GM18907 (cell line): ENCODE results near the gene SNIP1.
"Not testable (repeated sequence)": the region's sequence is repeated elsewhere in the genome, so short reads cannot be mapped to it uniquely, and the experiment has no call there.

Experiments used
- ATAC-seq: cut with Tn5 transposase; IDR thresholded peaks from one replicate; pipeline ENCODE4 v1.9.1; 2021; ENCODE audit warnings: mild to moderate bottlenecking, moderate library complexity; ENCODE audit not compliant: unreplicated experiment

Gene SNIP1

DNA sequence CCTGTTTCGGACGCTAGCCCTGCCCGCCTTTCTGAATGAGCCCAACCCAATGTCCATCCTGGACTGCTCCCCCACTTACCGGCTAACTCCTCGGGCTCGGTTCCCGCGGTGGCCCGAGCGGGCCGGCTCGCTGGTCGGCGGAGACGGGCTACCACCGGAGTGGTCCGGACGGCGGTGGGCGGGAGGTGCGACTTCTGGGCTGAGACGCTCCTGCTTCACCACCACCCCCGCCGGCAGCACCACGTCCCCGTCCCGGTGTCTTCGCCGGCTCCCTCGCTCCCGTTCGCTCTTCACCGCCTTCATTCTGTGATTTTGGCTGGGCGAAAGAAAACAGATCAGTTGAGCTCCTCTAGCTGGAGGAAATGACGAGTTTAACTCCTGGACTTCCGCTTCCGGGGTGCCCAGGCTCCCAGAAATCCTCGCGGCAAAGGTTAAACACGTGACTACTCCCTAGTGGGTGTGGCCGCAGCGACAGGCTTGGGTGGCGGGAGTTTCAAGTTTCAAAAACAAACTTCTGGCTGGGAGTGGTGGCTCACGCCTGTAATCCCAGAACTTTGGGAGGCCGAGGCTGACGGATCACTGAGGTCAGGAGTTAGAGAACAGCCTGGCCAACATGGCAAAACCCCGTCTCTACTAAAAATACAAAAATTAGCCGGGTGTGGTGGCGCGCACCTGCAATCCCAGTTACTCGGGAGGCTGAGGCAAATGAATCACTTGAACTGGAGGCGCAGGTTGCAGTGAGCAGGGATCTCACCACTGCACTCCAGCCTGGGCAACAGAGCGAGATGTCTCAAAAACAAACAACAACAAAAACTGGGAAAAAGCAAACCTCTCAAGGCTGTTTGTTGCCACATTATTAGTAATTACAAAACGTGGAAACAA is at the start of gene SNIP1:
TSS of gene SNIP1 (minus strand) at position 367 of the 882 bp plus-strand sequence. CDS start at position 303, 64 bp downstream.
- peak; percentile 83 for ATAC-seq

GRCh38 chr1:37602750-37603694 is 48.9 kb upstream of the SNIP1 start:
- no peak for ATAC-seq

DNA sequence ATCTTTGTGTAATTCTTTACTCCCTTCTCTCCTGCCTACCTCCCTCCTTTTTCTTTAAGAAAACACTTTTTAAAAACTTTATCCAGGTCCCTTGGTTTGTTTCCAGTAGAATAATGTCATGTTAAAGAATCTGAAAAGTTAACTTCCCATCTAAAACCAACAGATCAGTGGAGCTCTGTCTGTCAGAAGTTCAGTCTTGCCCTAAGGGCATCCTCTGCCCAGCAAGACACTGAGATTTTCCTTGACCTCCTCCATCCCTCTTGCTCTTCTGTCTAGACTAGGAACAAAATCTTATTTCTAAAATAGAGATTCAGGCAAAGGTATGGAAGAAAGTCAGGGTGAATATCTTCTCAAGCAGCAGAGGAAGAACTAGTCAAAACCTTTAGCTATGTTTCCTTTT is 47.3 kb upstream of the SNIP1 start:
- ATAC-seq: no peak

DNA sequence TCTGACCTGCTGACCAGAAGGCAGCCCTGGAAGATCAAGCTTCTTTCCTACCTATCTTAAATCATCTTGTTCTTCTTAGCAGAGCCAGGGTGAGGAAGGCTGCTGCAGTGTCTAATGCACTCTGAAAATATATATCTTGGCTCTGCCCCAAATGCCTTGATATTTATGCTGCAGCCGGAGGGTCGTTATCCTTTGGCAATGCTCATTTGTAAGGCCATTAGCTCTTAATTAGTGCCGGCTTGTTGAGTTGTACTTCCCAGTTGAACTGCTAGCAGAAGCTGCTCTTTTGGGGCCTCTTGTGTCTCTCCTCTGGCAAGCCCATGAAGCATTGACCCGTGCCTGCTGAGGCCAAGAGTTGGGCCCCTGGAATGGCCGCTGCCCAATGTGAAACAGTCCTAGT is 45.8 kb upstream of the SNIP1 start:
- no peak for ATAC-seq

DNA sequence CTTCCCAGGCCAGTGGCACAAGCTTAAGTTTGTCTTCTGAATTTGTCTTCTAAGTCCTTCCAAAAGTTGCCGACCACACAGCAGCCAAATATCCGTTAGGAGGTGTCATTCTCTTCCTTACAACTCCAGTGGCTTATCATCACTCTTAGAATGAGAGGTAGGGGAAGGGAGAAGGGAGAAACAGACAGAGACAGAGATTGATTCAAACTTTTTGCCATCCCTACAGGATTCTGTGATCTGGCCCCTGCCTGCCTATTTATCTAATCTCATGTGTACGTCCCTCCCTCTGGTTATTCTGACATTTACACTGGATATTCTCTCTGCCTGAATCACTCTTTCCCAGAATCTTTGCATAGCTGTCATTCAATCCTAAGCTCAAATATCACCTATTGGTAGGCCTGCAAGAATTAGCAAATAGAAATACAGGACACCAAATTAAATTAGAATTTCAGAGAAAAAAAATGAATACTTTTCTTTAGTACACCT is 42.1 kb upstream of the SNIP1 start:
- no peak for ATAC-seq

DNA sequence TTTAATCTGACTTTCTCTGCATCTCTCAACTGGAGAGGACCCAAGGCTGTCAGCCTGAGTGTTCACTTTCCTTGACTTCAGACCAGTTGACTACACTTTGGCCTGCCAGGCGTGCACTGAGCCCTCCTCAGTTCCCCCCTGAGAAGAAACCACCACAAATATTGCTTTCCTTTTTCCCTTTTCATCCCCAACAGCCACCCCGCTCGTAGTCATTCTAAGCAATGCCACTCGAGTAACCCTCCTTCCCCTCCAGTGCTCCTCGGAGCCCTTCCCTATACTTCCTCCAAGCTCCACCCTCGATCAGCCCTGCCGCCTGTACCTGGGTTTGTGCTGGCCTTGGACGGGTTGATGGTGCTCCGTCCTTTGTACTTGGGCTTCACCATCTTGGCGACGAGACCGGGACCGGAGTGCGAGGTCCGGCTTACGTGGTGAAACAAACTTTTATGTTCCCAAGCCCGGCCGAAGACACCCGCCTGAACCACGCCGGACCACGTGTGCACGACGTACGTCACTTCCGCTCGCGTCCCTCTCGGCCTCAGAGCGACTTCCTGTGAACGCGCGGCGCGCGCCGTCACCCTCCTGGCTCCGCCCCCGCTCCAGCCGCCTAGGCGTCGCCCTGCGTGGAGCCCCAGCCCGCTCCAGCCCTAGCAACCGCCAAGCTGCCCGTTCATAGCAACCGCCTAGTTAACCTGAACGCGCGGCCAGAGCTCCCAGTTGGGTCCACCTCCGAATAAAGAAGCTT is 41.5 kb upstream of the SNIP1 start, which contains the start of gene GNL2:
TSS of gene GNL2 (minus strand) at position 498 of the 742 bp plus-strand sequence. CDS start at position 383, 115 bp downstream.
- ATAC-seq: peak; percentile 96

DNA sequence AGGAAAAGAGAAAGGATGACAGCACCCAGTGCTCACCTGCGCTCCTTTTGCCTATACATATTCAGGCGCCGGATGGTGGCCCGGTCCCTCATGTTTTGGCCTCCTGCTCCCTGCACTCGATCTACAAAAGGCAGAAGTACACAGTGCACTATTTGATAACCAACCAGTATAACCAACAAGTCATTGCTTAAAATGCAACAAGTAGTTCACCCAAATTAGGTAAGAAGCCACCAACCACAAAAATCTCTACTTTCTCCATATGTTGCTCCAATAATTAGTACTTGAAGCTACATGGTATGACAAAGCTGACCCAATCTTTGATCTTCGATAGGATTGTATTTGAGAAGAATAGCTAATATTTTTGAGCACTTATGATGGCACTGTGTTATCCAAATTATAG is 39.6 kb upstream of the SNIP1 start:
- no peak for ATAC-seq

DNA sequence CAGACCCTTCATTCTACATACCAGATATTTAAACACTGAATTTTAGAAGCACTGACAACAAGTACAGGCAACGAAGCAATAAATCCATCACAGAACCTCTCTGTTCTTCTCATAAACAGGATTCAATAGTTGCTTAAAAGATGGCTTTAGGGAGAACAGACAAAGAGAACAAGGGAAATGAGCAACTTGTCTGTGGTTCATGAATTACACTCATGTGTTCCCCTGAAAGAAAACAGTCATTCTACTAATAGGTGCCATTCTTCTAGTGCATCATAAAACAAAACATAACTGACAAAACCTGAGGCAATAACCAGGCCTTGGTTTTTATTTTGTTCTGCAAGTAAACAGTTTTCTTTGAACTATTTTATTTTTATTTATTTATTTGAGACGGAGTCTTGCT is 34.8 kb upstream of the SNIP1 start:
- no peak for ATAC-seq

DNA sequence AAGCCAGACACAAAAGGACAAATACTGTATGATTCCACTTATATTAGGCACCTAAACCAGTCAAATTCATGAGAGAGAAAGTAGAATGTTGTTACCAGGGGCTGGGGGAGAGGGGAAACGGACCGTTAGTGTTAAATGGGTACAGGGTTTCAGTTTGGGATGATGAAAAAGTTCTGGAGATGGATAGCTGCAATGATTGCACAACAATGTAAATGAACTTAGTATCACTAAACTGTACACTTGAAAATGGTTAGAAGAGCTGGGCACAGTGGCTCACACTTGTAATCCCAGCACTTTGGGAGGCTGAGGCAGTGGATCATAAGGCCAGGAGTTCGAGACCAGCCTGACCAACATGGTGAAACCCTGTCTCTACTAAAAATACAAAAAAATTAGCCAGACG is 30.5 kb upstream of the SNIP1 start:
- not testable (repeated sequence) for ATAC-seq

DNA sequence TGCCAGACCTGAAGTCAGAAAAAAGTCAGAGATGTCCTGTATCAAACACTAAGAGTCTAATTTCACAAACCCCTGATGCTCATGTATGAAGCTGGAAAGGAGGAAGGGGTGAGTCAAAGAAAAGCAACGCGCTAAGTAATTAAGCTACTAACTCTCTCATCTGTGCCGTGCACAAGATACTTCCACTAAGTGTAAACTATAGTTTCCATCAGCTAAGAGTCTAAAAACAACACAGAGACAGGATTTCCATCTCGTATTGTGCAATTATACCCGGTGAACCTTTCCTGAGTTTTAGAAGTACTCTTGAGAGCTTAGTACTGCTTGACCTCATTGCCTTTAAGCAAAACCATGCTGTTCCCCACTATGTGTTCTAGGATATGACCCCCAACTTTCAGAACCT is 21.6 kb upstream of the SNIP1 start:
- ATAC-seq: no peak

- no peak for ATAC-seq
These were observed 20.9 kb upstream of the SNIP1 start for GRCh38 chr1:37574834-37575480.

DNA sequence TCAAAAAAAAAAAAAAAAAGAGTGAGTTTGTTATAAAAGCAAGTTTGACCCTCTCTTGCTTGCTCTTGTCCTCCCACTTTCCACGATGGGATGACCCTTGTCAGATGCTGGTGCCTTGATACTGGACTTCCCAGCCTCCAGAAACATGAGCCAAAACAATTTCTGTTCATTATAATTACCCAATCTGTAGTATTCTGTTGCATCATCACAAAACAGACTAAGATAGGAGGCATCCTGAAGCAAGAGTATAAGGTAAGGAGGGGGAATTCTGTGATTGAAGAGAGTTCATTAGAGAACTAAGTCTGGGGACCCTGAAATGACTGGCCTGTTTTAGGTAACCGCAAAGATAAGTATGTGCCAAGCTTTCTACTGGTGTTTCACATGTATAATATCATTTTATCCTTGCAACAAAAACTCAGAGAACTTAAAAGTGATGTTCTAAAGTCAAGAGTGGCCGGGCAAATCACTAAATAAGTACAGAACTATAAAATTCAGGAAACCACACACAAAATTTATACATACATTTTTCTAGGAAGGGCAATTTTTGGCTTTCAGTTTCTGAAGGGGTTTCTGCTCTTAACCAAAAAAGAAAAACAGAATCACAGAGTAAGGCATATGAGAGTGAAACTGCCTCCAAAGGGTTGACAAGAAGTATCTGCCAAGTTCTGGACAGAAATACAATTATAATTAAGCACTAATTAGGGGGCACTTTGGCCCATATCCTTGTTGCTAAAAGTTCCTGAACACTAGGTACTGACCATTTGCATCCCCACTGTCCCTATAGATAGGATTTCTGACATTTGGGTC is 16.6 kb upstream of the SNIP1 start:
- no peak for ATAC-seq

DNA sequence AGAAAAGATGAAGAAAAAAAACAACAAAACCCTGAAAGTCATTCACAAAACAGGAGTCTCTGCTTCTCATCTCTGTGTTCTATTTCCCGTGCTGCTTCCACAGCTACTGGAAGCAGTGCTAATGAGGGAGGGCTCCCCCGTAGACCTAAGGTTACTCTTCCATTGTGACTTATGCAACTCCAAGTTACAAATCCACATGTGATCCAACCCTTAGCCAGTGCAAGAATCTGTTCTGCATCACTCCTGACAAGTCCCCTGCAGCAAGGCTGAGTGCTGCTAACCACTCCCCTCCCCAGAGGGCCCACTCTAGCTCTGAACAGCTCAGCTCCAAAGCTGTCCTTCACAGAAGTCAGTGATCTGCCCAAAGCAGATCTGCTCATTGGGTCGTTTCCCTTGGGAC is 12.9 kb upstream of the SNIP1 start:
- no peak for ATAC-seq

DNA sequence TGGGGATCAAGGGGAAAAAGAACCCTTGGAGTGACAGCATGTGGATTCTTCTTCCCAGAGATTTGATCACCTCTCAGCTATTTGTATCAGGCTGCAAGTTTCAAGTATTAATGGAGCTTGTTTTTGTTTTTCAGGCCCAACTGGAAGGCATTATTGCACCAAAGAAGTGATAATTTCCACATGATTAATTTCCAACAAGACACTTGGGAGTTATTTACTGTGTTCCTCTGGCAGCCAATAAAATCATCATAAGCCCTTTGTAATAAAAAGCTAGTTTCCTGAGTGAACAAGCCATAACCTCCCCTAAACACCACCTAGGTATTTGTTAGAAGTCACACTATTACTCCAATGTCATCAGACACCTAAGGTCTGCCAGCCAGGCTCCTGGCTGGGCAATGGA is 10.8 kb upstream of the SNIP1 start:
- no peak for ATAC-seq

DNA sequence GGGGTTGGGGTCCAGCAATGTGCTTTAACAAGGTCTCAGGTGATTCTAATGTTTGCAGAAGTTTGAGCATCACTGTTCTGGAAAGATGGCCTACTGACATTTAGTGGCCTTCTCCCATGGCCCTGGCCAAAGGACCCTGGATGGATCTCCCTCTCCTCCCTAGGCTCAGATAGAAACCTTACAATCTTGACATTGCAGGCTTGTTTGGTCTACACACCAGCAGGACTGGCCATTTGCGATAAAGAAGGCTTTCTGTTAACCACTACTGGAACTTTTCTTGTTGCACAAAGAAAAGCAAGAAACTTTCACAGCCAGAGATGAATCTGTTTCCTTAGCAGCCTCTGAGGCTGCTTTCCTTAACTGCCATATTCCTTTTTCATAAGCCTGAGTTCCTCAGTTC is 8.9 kb upstream of the SNIP1 start:
- no peak for ATAC-seq

- no peak for ATAC-seq
These were observed 7.3 kb upstream of the SNIP1 start for GRCh38 chr1:37561133-37562132.

DNA sequence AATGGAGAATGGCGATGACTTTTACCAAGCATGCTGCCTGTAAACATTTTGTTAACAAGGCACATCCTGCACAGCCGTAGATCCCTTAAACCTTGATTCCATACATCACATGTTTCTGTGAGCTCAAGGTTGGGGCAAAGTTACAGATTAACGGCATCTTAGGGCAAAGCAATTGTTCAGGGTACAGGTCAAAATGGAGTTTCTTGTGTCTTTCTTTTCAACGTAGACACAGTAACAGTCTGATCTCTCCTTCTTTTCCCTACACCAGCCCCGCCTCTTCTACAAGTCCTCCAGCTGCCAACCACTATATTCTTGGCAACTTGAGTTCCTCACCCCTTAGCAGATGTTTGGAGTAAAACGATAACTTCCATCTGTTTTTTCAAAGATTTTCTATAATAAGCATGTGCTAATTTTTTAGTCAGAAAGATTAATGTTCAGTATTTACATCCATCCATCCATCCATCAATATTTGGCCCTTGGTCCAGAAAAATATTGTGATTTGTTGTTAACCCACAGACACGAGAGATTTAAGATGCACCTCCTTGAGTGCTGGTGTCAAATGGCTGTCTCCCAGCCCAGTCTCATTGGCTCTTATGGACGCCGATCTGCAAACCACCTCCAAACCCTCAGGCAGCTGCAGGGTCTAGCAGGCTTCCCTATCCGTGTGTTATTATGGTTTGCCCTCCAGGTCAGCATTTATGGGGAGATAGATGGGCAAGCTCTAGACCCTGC is 6.5 kb upstream of the SNIP1 start:
- no peak for ATAC-seq
